Endothelial cell of coronary artery (primary cell): Measurements from ENCODE around the gene SMIM8. TPM values are rescaled to one million over a fixed set of nuclear protein-coding genes. Genes with fewer than 3 reads are reported as not detected.

Experiments used
- total RNA-seq: library from RNA; depleted of rRNA; stranded (reverse); fragments of >200 nt; gene quantifications from 2 replicates; pipeline ENCODE4 v1.2.3, GENCODE V29; 2014

The SMIM8 gene
- 4.1 TPM in 2 replicates for total RNA-seq

DNA sequence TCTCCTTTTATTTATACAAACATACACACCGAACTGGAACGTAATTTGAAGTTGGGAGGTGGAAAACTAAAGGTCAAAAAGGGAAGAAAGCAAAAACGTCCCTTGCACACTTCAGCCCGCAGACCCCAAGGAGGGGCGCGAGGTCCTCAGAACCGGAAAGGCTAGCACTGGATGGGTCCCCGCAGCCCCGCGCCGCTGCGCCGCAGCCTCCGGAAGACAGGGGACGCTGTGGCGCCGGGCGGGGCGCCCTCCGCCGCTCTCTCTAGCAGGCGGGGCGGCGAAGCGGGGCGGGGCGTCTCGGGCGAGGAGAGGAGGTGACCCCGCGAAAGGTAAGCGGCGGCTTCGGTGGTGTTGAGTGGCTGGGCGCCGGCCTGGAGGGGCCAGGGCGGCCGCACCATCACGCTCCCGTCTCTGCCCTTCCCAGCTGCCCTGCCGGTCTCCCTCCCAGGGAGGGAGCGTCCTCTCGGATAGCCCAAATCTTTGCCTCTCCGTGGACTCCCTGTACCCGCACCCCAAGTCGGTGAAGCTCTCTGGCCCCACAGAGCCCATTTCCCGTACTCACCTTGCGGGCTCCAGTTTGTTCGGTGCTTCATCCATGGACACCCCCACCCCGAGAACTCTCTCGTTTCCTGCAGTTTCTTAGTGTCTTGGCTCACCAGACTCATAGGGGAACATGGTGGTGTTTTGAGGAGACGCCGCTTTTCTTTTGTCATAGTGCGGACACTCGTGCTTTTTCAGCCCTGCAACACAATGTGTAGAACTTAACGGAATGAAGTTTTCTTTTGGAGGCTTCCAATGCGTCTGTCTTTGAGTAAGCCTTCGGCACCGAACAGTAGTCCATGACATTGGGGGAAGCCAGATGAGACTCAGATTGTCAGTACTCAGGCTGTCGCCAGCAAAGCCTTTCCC is at the start of gene SMIM8:
SMIM8 (plus strand) TSS at position 285 of the 909 bp plus-strand sequence. CDS start 14,444 bp downstream, outside the sequence.

DNA sequence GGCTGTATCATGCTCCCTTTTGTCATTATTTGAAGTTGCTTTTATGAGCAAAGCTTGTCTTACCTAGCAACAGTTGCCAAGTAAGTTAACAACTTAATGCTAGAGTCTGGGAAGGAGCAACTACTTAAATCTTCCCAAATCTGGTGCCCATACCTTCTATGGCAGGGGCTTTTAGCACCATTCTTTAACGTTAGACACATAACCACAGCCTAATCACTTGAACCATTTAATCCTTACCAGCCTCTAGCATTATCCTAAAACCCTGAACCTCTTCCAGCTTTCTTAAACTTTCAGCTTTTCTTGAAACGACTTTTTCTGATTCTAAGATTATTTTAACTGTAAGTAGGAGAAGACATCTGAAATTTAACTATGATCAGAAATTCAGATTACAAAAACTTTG is 22.3 kb downstream of the SMIM8 start, which contains the start of gene C6orf163:
C6orf163 (plus strand) TSS at position 83 of the 400 bp plus-strand sequence; CDS start at position 370, 287 bp downstream.

Other genes starting within 250 kb of the SMIM8 start
- gene CGA, start 227.5 kb upstream of the SMIM8 start, total RNA-seq, result not detected in 2 replicates
- gene ZNF292, start 167.0 kb upstream of the SMIM8 start, total RNA-seq, result 19.0 and 28.4 TPM in 2 replicates
- not detected in 2 replicates for gene GJB7, start 6.7 kb downstream of the SMIM8 start, total RNA-seq
- gene C6orf163, start 22.2 kb downstream of the SMIM8 start, total RNA-seq, result 2.1 TPM in 2 replicates
- 0.18 and 0.19 TPM in 2 replicates for gene CFAP206, start 85.4 kb downstream of the SMIM8 start, total RNA-seq
- gene SLC35A1, start 150.4 kb downstream of the SMIM8 start, total RNA-seq, result 11.0 and 17.5 TPM in 2 replicates